Neural progenitor cell (in vitro differentiated cells): ENCODE results near the gene RPS6KA5. TPM values are rescaled to one million over a fixed set of nuclear protein-coding genes. Genes with fewer than 3 reads are reported as not detected.

Experiments
- DNase-seq: peaks from one replicate; pipeline ENCODE4 v3.0.0-alpha.2; 2016; ENCODE audit warnings: low spot score
- H2AFZ ChIP-seq: fragments of 200-600 bp; sonication (generic); replicated peaks from 2 replicates; pipeline ENCODE4 v1.6.1; 2016; ENCODE audit warnings: antibody characterized with exemption
- H3F3A ChIP-seq: fragments of 200-600 bp; sonication (generic); 2 replicates; pipeline ENCODE4 v1.6.1; 2016; ENCODE audit warnings: antibody characterized with exemption, low read depth
- H3K27ac ChIP-seq: fragments of 200-600 bp; sonication (generic); 2 replicates; pipeline ENCODE4 v1.5.1; 2016; ENCODE audit warnings: mild to moderate bottlenecking
- H3K27me3 ChIP-seq: fragments of 200-600 bp; sonication (generic); 2 replicates; pipeline ENCODE4 v1.6.1; 2016; ENCODE audit warnings: mild to moderate bottlenecking, moderate library complexity
- H3K36me3 ChIP-seq: fragments of 200-600 bp; sonication (generic); 2 replicates; pipeline ENCODE4 v1.5.1; 2016
- H3K4me1 ChIP-seq: fragments of 200-600 bp; sonication (generic); 2 replicates; pipeline ENCODE4 v1.6.1; 2016; ENCODE audit warnings: mixed run types
- H3K4me2 ChIP-seq: fragments of 200-600 bp; sonication (generic); 2 replicates; pipeline ENCODE4 v1.6.1; 2016
- H3K4me3 ChIP-seq: fragments of 200-600 bp; sonication (generic); 2 replicates; pipeline ENCODE4 v1.5.1; 2016
- H3K79me2 ChIP-seq: fragments of 200-600 bp; sonication (generic); 2 replicates; pipeline ENCODE4 v1.6.1; 2016; ENCODE audit warnings: low read depth
- H3K9ac ChIP-seq: fragments of 200-600 bp; sonication (generic); 2 replicates; pipeline ENCODE4 v1.6.1; 2016
- H3K9me3 ChIP-seq: fragments of 200-600 bp; sonication (generic); 2 replicates; pipeline ENCODE4 v1.5.1; 2016; ENCODE audit warnings: low read depth
- H4K20me1 ChIP-seq: fragments of 200-600 bp; sonication (generic); 2 replicates; pipeline ENCODE4 v1.6.1; 2016; ENCODE audit warnings: low read depth
- H3K27ac Mint-ChIP-seq: 3 replicates; pipeline ENCODE4 v1.8.0; 2021; ENCODE audit warnings: mixed read lengths
- H3K27me3 Mint-ChIP-seq: 2 replicates; pipeline ENCODE4 v1.8.0; 2022; ENCODE audit warnings: low read depth, mild to moderate bottlenecking, inconsistent platforms, moderate library complexity, mixed read lengths; ENCODE audit not compliant: insufficient read depth
- H3K36me3 Mint-ChIP-seq: 3 replicates; pipeline ENCODE4 v1.8.0; 2021; ENCODE audit warnings: mixed read lengths
- H3K4me1 Mint-ChIP-seq: 3 replicates; pipeline ENCODE4 v1.8.0; 2021; ENCODE audit warnings: mixed read lengths
- H3K4me3 Mint-ChIP-seq: 3 replicates; pipeline ENCODE4 v1.8.0; 2021; ENCODE audit warnings: mild to moderate bottlenecking, moderate library complexity, mixed read lengths
- H3K9me3 Mint-ChIP-seq: 3 replicates; pipeline ENCODE4 v1.8.0; 2020; ENCODE audit warnings: mixed read lengths
- EZH2 ChIP-seq: fragments of 200-600 bp; sonication (generic); IDR thresholded peaks from 2 replicates; pipeline ENCODE4 v1.6.1; 2017; ENCODE audit warnings: antibody characterized with exemption, mild to moderate bottlenecking, moderate library complexity
- EZH2phosphoT487 ChIP-seq: fragments of 200-600 bp; sonication (generic); IDR thresholded peaks from 2 replicates; pipeline ENCODE4 v1.6.1; 2017; ENCODE audit warnings: antibody characterized with exemption
- total RNA-seq: library from RNA; depleted of rRNA; stranded (reverse); fragments of >200 nt; gene quantifications from 2 replicates; pipeline ENCODE4 v1.2.3, GENCODE V29; 2015; ENCODE audit warnings: low replicate concordance
- TF ChIP-seq, protein P1 (sequence below): fragments of 200-600 bp; sonication (generic); IDR thresholded peaks from 2 replicates; pipeline ENCODE4 v1.5.1; 2017; ENCODE audit warnings: antibody characterized with exemption, mild to moderate bottlenecking

The RPS6KA5 gene
- total RNA-seq, 1 donor from 2014 or later = 8.3 TPM

DNA sequence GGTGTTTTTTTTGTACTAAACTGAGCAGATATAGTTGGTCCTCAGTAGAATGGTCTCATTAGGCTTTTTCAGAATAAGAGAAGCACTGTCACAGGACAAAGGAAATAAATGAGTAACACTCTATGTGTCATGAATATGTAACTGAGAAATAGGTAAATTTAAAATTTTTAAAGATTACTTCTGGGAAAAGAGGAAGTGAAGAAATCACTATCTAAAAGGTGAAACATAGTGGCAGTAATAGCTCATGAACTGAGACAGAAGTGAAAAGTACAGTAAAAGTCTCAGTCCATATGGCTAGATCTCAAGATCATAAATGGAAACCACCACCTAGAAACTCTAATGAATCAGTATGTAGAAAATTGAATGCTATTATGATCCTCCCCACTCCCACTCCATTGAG, 154.9 kb downstream of the RPS6KA5 start:
- Histone ChIP-seq H3K79me2 (no peaks in the 10 kb centered on the region), H3K4me2 (no peak overlapping the region), H3K27me3 (no peaks in the 10 kb centered on the region), H3F3A (no peaks in the 10 kb centered on the region), H3K27ac (no peak overlapping the region), H3K9ac (no peak overlapping the region), H3K4me1 (no peaks in the 10 kb centered on the region), H3K4me3 (no peak overlapping the region), H3K36me3 (no peaks in the 10 kb centered on the region), H3K9me3 (no peaks in the 10 kb centered on the region), H4K20me1 (no peaks in the 10 kb centered on the region), H2AFZ (no peak overlapping the region)
- no peaks in the 10 kb centered on the region for H3K36me3 Mint-ChIP-seq
- H3K4me1 Mint-ChIP-seq = peaks cover 7% of the 10 kb centered on the region
- TF ChIP-seq, protein P1, sequence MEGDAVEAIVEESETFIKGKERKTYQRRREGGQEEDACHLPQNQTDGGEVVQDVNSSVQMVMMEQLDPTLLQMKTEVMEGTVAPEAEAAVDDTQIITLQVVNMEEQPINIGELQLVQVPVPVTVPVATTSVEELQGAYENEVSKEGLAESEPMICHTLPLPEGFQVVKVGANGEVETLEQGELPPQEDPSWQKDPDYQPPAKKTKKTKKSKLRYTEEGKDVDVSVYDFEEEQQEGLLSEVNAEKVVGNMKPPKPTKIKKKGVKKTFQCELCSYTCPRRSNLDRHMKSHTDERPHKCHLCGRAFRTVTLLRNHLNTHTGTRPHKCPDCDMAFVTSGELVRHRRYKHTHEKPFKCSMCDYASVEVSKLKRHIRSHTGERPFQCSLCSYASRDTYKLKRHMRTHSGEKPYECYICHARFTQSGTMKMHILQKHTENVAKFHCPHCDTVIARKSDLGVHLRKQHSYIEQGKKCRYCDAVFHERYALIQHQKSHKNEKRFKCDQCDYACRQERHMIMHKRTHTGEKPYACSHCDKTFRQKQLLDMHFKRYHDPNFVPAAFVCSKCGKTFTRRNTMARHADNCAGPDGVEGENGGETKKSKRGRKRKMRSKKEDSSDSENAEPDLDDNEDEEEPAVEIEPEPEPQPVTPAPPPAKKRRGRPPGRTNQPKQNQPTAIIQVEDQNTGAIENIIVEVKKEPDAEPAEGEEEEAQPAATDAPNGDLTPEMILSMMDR = no peak
- no peak for TF ChIP-seq EZH2phosphoT487
- TF ChIP-seq EZH2 = no peak
- no peaks in the 10 kb centered on the region for H3K9me3 Mint-ChIP-seq
- no peak overlapping the region for H3K4me3 Mint-ChIP-seq
- DNase-seq = no peak
- H3K27me3 Mint-ChIP-seq = no peaks in the 10 kb centered on the region
- no peak overlapping the region for H3K27ac Mint-ChIP-seq

DNA sequence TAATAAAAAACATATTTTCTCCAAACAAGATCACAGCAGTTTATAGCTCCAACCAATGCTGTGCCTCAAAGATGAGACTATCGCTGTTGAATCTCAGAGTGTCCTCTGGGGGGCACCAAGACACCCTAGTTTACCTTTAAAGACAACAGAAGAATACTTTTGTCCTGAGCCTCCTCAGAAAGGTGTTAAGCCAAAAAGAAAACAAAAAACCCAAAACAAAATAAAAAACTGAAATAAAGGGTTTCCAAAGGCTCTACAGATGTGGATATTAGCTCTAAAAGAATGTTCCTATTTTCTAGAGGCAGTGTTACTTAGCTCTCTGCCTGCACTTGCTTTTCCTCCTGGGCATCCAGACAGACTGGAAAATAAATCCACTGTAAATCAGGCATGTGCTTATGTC, 157.3 kb downstream of the RPS6KA5 start:
- TF ChIP-seq, protein P1 = peak; percentile 85
- no peak for TF ChIP-seq EZH2phosphoT487
- TF ChIP-seq EZH2 = no peak
- Histone ChIP-seq H3K36me3 (no peaks in the 10 kb centered on the region), H4K20me1 (no peaks in the 10 kb centered on the region), H3K9ac (no peak overlapping the region), H3K9me3 (no peaks in the 10 kb centered on the region), H3F3A (no peaks in the 10 kb centered on the region), H2AFZ (peak overlapping the region; percentile 13), H3K27me3 (no peaks in the 10 kb centered on the region), H3K4me2 (no peak overlapping the region), H3K4me3 (no peak overlapping the region), H3K27ac (no peak overlapping the region), H3K4me1 (peaks cover 12% of the 10 kb centered on the region), H3K79me2 (no peaks in the 10 kb centered on the region)
- peak; percentile 78 for DNase-seq
- Mint-ChIP-seq H3K9me3 (no peaks in the 10 kb centered on the region), H3K4me1 (peaks cover 3% of the 10 kb centered on the region), H3K27ac (no peak overlapping the region), H3K36me3 (no peaks in the 10 kb centered on the region), H3K4me3 (no peak overlapping the region), H3K27me3 (no peaks in the 10 kb centered on the region)

GRCh38 chr14:90900476-90901083, 159.9 kb downstream of the RPS6KA5 start:
- TF ChIP-seq EZH2phosphoT487 (no peak), EZH2 (no peak)
- TF ChIP-seq, protein P1 = peak; percentile 9
- Mint-ChIP-seq H3K27me3 (no peaks in the 10 kb centered on the region), H3K9me3 (no peaks in the 10 kb centered on the region), H3K27ac (no peak overlapping the region), H3K36me3 (peaks cover 3% of the 10 kb centered on the region), H3K4me1 (no peaks in the 10 kb centered on the region), H3K4me3 (no peak overlapping the region)
- Histone ChIP-seq H3K4me2 (no peak overlapping the region), H3K4me3 (no peak overlapping the region), H3K9ac (no peak overlapping the region), H3K27me3 (no peaks in the 10 kb centered on the region), H3K79me2 (no peaks in the 10 kb centered on the region), H3K27ac (no peak overlapping the region), H3K9me3 (no peaks in the 10 kb centered on the region), H3K4me1 (peaks cover 12% of the 10 kb centered on the region), H3K36me3 (no peaks in the 10 kb centered on the region), H2AFZ (no peak overlapping the region), H3F3A (no peaks in the 10 kb centered on the region), H4K20me1 (no peaks in the 10 kb centered on the region)
- no peak for DNase-seq
